T-helper 9 cell (primary cell): ENCODE results near the gene SINHCAF.

Experiments used
- DNase-seq: peaks from one replicate; pipeline ENCODE4 v3.0.0-alpha.2; 2020

SINHCAF gene

GRCh38 chr12:31331242-31331641, 5.3 kb upstream of the SINHCAF start:
- no peak for DNase-seq

DNA sequence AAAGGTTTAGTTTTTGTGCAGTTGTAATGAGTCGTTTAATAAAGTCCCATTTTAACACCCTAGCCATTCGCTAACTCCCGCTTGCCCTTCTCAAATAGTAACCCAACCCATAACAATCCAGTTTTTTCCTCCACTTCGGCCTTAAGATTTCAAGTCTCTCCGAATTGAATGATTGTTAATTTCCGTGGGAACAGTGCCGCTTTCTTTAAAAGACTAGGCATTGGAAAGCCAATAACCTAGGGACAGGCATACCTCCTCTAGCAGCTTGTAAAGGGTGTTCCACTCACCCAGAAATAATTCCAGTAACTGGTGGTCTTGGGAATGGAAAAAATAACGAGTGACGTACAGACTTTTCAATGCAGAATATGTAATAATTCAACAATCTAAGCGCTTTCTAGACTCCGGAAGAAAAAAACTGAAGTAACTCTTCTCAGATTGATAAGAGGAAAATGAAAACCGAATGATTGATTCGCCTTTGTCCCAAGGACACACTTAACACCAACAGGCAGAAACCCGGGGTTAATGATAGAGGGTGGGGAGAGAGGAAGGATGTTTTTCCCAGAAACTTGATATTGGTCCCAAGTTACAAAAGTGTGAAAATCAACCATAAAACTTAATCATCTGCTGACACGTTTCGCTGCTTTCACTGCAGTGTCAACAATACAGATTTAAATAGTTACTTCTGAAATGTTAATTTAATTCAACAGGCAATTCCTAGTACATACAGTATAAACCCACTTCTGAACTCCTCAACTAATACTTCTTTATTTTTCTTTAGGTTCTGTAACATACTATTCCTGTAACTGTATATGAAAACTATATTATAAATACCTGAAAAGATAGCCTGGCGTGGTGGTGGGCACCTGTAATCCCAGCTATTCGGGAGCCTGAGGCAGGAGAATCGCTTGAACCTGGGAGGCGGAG, 1.0 kb upstream of the SINHCAF start:
- DNase-seq = no peak

GRCh38 chr12:31325524-31325875, 450 bp downstream of the SINHCAF start:
- DNase-seq = peak; percentile 4

DNA sequence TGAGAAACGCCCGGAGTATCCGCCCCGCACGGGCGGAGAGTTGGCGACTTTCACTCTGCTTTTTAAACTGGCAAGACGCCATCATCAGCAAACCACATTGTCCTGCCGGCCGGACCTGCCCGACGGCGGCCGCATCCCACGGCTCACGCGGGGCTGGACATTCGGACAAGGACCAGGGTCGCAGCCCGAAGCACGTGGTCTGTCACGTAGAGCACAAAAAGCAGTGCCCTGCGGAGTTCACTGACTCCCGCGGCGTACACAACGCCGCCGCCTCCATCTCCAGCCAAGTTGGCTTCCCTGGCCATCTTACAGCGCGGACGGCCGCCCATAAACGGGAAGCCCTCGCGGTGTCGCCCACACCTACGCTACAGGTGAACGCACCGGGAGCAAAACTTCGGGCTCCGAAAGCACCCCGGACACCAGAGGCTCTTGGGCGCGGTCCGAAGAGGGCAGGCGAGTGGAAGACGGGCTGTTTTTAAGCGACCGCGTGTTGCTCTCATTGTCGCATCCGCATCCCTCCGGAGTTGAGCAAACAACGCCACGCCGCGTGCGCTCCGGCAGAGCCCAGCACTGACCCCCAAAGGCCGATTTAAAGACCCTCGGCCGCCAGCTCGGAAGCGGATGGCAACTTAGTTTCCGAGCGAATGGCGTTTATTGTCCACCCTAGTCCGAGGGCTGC, 966 bp downstream of the SINHCAF start:
- DNase-seq = peak; percentile 27

GRCh38 chr12:31324116-31324844, 1.7 kb downstream of the SINHCAF start:
- peak; percentile 67 for DNase-seq

DNA sequence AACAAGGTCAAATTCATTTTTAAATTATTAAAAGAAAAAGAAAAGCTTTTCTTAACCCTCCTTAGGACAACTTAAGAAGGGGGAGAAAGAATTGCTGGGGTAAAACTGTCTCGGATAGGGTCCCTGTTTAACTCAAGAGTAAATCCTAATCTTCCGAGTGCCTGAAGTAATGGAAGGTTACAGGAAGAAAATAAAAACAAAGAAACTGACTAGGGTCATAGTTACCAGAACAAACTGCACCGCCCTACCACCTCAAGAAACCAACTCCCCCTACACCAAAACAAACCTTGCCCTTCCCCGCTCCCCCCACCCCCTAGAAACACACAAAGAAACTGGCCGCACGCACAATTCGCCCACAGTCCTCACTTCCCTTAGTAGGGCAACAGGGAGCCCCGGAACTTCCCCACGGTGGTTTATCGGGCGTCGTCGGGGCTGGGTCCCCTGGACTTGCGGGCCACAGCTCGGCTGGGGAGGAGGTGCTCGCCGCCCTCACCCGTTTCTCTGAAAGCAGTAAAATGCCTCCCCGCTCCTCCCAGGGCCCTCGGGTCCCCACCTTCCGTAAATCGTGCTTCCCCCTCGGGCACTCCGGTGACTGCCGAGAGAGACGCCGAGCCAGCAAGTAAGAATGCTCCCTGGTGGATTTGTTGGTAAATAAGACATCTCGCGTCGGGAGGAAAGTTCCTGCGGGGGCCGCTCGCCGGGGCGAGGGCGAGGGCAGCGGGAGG, 2.4 kb downstream of the SINHCAF start:
- peak; percentile 50 for DNase-seq

DNA sequence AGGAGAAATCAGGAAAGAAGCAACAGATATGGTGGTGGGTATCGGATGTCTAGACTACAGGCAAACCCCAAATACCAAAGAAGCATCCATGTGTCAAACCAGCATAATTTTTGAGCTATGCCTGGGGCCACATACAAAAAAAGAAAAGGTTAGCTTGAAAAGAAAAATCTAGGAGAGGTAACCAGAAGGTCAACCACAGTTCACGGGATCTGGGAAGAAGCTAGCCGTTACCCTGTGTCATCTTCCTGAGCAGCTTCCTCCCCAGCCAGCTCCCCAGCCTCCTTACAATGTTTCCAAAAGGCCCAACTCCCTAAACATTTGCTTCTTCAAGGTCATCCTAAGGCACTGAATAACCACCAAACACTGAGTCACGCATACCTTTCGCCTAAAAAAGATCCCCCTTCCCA, 3.1 kb downstream of the SINHCAF start:
- DNase-seq = no peak

- no peak for DNase-seq
Observed at GRCh38 chr12:31321897-31322228, 4.1 kb downstream of the SINHCAF start.

DNA sequence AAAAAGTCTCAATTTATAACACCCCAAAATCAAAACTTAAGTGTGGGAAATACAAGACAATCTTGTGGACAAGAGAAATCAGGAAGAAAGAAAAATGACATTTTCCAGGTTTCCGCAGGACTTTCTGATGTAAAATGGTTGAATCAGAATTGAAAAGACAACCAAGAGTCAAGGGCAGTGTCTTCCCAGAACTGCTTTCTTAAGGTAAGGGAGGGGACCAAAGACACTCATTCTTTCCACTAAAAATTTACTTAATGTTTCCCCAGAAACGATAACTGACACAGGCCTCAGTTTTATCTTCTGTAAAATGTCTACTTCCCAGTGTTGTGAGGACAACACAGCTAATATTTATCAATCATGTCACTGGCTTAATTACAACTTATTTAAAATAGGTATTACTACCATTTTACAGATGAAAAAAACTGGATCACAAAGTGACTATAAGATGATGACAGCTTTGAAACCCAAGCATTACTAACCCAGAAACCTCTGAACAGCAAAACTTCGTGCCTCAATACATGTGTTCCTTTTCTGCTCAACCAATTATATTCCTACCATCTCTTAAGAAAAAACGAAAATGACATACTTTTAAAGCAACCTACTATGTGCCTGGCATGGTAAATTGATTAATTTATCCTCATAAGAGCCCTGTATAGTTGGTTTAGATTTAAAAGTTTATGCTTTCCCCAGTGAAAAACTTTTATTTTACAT, 4.6 kb downstream of the SINHCAF start:
- no peak for DNase-seq

- DNase-seq = no peak
Observed at GRCh38 chr12:31318657-31319269, 7.2 kb downstream of the SINHCAF start.

DNA sequence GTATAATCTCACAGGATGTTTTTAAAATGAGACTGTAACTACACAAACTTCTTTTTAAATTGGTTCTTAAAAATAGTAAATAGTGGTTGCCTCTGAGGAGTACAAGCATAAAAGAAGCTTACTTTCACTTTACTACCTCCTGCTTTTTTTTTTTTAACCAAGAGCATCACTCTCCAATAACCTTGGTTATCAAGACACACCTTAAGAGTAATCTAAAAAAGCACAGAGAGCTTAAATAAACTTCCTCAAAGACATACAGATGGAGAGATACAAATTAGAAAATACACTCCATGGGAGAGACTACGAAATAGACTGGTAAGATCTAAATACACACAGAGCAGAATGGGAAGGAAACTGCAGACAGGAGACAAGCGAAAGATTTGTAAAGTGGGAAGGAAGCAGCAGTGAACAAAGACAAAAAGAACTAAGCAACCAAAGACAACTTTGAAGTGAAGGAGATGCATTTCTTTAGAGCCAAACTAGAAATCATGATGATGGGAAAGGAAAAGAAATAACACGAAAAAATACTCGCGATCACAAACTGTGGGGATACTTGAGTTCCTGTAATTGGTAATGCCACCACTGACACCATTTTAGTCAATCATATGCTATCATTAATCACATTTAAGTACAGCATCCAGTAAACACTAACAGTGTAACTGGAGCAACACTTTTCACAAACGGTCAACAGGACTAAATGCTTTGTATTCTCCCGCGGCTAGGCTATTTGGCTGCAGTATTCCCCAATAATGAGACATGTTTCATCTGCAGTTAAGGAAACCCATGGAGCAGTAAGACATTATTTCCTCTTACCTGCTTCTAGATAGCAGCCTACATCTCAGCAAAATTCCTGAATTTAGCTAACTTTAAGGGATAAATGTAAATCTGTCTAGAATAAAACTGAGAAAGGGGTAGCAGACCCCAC, 8.2 kb downstream of the SINHCAF start:
- DNase-seq = no peak

GRCh38 chr12:31316891-31317290, 9.1 kb downstream of the SINHCAF start:
- DNase-seq = no peak

- DNase-seq = no peak
Observed at GRCh38 chr12:31315784-31316465, 10.0 kb downstream of the SINHCAF start.

- DNase-seq = no peak
Observed at GRCh38 chr12:31315044-31315715, 10.8 kb downstream of the SINHCAF start.

- DNase-seq = no peak
Observed at GRCh38 chr12:31312431-31312830, 13.5 kb downstream of the SINHCAF start.

DNA sequence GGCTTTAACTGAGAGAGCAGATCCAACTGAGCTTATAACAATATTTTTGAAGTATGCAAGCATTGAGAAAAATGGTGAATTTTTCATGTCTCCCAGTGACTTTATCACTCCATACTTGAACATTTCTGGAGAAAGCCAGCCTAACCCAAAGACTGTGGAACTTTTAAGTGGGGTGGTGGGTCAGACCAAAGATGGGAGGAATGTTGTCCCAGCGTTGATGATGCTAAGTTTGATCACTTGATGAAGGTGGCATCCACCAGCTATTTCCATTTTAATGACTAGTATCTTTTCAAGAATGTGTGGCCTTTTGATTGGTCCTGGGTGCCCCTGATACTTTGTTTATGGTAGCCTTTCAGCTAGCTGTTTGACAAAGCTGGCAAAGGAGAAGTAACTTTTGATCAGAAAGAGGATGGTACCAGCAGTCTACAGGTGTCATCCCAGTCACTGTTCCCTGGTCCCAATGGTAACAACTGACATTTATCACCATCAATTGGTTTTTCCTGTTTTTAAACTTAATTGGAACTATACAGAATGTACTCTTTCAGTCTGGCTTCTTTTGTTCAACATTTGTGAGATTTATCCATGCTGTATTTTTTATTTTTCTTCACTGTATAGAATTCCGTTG, 14.2 kb downstream of the SINHCAF start:
- DNase-seq = no peak

DNA sequence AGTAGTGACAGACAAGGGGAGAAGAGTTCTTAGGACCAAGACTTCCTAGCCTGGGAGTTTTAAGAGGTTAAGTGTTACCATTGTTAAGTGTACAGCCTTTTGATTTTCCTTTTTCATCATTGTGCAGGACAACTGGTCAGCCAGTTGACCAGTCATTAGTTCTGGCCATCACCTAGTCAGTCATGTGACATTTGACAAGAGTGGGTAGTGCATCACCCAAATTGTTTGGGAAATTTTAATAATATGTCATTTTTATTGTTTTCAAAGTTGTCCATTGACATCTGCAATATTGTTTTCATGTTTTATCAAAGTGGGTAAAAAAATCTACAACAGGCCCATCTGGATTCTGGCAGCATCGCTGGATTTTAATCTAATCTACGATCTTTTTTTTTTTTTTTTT, 15.5 kb downstream of the SINHCAF start:
- no peak for DNase-seq

GRCh38 chr12:31309279-31309678, 16.7 kb downstream of the SINHCAF start:
- no peak for DNase-seq

DNA sequence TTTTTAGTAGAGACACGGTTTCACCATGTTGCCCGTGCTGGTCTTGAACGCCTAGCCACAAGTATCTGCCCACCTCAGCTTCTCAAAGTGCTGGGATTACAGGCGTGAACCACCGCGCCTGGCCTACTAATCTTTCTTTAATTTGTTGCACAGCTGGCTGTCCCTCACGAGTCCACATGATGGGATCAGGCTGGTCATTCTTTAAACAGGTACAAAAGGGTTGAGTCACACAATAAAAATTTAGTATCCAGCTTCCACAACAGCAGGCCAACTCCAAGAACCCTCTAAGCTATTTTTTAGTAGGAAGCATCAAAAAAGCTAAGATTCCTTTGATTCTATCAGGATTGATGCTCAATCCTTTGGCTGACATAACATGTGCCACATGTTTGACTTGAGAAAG, 17.8 kb downstream of the SINHCAF start:
- no peak for DNase-seq
